GM21576 (cell line): ENCODE measurements around the gene FABP2.
"Not testable (repeated sequence)": the region's sequence is repeated elsewhere in the genome, so short reads cannot be mapped to it uniquely, and the experiment has no call there.

Experiments
- ATAC-seq: cut with Tn5 transposase; IDR thresholded peaks from one replicate; pipeline ENCODE4 v1.9.1; 2021; ENCODE audit warnings: mild to moderate bottlenecking, moderate library complexity; ENCODE audit not compliant: unreplicated experiment

Gene FABP2

GRCh38 chr4:119321921-119322687 is at the start of gene FABP2:
Gene FABP2 (minus strand): TSS chr4:119322138. CDS start chr4:119322102, 36 bp downstream.
- no peak for ATAC-seq

- not testable (repeated sequence) for ATAC-seq
These were observed 49.2 kb upstream of the FABP2 start for GRCh38 chr4:119370951-119371683.

- peak; percentile 99 for ATAC-seq
These were observed 48.5 kb upstream of the FABP2 start for GRCh38 chr4:119370392-119370791.

- not testable (repeated sequence) for ATAC-seq
These were observed 44.9 kb upstream of the FABP2 start for GRCh38 chr4:119366802-119367201.

- ATAC-seq: not testable (repeated sequence)
These were observed 42.3 kb upstream of the FABP2 start for GRCh38 chr4:119364203-119364602.

GRCh38 chr4:119363372-119363771 is 41.4 kb upstream of the FABP2 start:
- not testable (repeated sequence) for ATAC-seq

GRCh38 chr4:119362413-119362812 is 40.5 kb upstream of the FABP2 start:
- ATAC-seq: not testable (repeated sequence)

GRCh38 chr4:119359873-119360272 is 37.9 kb upstream of the FABP2 start:
- not testable (repeated sequence) for ATAC-seq

GRCh38 chr4:119356796-119357195 is 34.9 kb upstream of the FABP2 start:
- not testable (repeated sequence) for ATAC-seq

GRCh38 chr4:119356041-119356440 is 34.1 kb upstream of the FABP2 start:
- ATAC-seq: not testable (repeated sequence)

GRCh38 chr4:119353364-119353763 is 31.4 kb upstream of the FABP2 start:
- not testable (repeated sequence) for ATAC-seq

- not testable (repeated sequence) for ATAC-seq
These were observed 26.2 kb upstream of the FABP2 start for GRCh38 chr4:119348169-119348568.

GRCh38 chr4:119343293-119343692 is 21.4 kb upstream of the FABP2 start:
- not testable (repeated sequence) for ATAC-seq

- ATAC-seq: not testable (repeated sequence)
These were observed 18.0 kb upstream of the FABP2 start for GRCh38 chr4:119339895-119340294.

GRCh38 chr4:119337010-119337409 is 15.1 kb upstream of the FABP2 start:
- ATAC-seq: no peak

GRCh38 chr4:119336332-119336979 is 14.5 kb upstream of the FABP2 start:
- not testable (repeated sequence) for ATAC-seq

- no peak for ATAC-seq
These were observed 8.1 kb upstream of the FABP2 start for GRCh38 chr4:119329835-119330620.

- no peak for ATAC-seq
These were observed 6.8 kb upstream of the FABP2 start for GRCh38 chr4:119328695-119329094.

GRCh38 chr4:119317990-119318389 is 3.9 kb downstream of the FABP2 start:
- no peak for ATAC-seq

GRCh38 chr4:119315036-119315435 is 6.9 kb downstream of the FABP2 start:
- no peak for ATAC-seq

GRCh38 chr4:119314356-119314755 is 7.6 kb downstream of the FABP2 start:
- ATAC-seq: peak; percentile 72
